Measurements from ENCODE around the gene ALOXE3.

The ALOXE3 gene

GRCh38 chr17:8071496-8071895 is 46.8 kb downstream of the ALOXE3 start:
- DNase-seq (ENCODE audit: low spot score) = no peak
- TF ChIP-seq CTCF (IDR thresholded peaks at IDR 0.05; ENCODE audit: borderline replicate concordance, control extremely low read depth, extremely low read depth, insufficient read depth, missing control alignments) = no peak
- in situ Hi-C loops (cut with MboI; ENCODE audit: low sequenced_read_pairs, unreplicated experiment) = no loop called here

GRCh38 chr17:8069587-8069860 is 48.8 kb downstream of the ALOXE3 start:
- in situ Hi-C loops (cut with MboI; ENCODE audit: low sequenced_read_pairs, unreplicated experiment) = no loop called here
- DNase-seq (ENCODE audit: low spot score) = no peak
- TF ChIP-seq CTCF (IDR thresholded peaks at IDR 0.05; ENCODE audit: borderline replicate concordance, control extremely low read depth, extremely low read depth, insufficient read depth, missing control alignments) = no peak

DNA sequence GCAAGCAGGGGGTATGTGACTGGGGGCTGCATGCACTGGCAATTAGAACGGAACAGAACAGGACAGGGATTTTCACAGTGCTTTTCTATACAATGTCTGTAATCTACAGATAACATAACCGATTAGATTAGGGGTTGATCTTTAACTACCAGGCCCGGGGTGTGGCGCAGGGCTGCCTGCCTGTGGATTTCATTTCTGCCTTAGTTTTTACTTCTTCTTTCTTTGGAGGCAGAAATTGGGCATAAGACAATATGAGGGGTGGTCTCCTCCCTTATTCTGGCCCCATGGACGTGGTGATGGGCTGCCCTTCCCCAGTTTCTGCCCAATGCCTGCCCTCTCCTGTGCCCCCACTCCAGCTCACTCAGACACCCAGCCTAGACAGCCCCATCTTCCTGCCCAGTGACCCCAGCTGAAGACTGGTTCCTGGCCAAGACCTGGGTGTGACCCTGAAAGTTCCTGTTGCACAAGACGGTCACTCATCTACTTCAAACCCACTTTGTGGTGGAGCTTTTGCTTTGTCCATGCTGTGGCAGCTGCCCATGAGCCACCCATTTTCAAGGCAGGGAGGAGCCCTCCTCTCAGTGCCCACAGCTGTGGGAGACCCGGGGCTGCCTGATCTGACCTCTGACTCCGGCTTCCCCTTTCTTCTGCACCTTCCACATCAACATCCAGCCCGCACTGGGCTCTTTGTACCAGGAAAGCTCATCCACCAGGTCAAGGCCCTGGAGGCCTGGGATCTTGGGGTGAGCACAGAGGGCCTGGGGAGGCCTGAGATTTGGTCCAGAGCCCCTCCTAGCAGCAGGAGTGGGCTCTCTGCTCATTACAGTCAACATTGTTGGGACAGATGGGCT is 49.4 kb downstream of the ALOXE3 start:
- in situ Hi-C loops (cut with MboI; ENCODE audit: low sequenced_read_pairs, unreplicated experiment) = no loop called here
- no peak for TF ChIP-seq CTCF (IDR thresholded peaks at IDR 0.05; ENCODE audit: borderline replicate concordance, control extremely low read depth, extremely low read depth, insufficient read depth, missing control alignments)
- no peak for DNase-seq (ENCODE audit: low spot score)

- no peak for TF ChIP-seq CTCF (IDR thresholded peaks at IDR 0.05; ENCODE audit: borderline replicate concordance, control extremely low read depth, extremely low read depth, insufficient read depth, missing control alignments)
- in situ Hi-C loops (cut with MboI; ENCODE audit: low sequenced_read_pairs, unreplicated experiment) = no loop called here
Measured at GRCh38 chr17:8067806-8068205, 50.5 kb downstream of the ALOXE3 start.

GRCh38 chr17:8066841-8067775 is 51.2 kb downstream of the ALOXE3 start:
- DNase-seq (ENCODE audit: low spot score) = no peak
- no peak for TF ChIP-seq CTCF (IDR thresholded peaks at IDR 0.05; ENCODE audit: borderline replicate concordance, control extremely low read depth, extremely low read depth, insufficient read depth, missing control alignments)
- in situ Hi-C loops (cut with MboI; ENCODE audit: low sequenced_read_pairs, unreplicated experiment) = no loop called here

More at GRCh38 chr17:8067806-8068205, 50.5 kb downstream of the ALOXE3 start:
- no peak for DNase-seq (ENCODE audit: low spot score)

GRCh38 chr17:8064561-8065019 is 53.7 kb downstream of the ALOXE3 start:
- in situ Hi-C loops (cut with MboI; ENCODE audit: low sequenced_read_pairs, unreplicated experiment) = no loop called here
- no peak for TF ChIP-seq CTCF (IDR thresholded peaks at IDR 0.05; ENCODE audit: borderline replicate concordance, control extremely low read depth, extremely low read depth, insufficient read depth, missing control alignments)
- no peak for DNase-seq (ENCODE audit: low spot score)
